Esophagus muscularis mucosa (tissue), 4 donors: Measurements from ENCODE around the gene DUS1L.

ENCODE experiments used
- EP300 ChIP-seq: sonication (generic); formaldehyde crosslinking; IDR thresholded peaks from one replicate; pipeline ENCODE4 v1.6.1; 2017; ENCODE audit warnings: antibody characterized with exemption
- POLR2A ChIP-seq: fragments of 450-650 bp; IDR thresholded peaks from one replicate; pipeline ENCODE4 v1.6.1; 2017; ENCODE audit warnings: antibody characterized with exemption, moderate library complexity, mild to moderate bottlenecking, low read depth
- TF ChIP-seq, protein P1 (sequence below), 3 experiments: fragments of 200-600 bp in 2 of 3; fragments of 450-650 bp in 1 of 3; sonication (generic) in 2 of 3; IDR thresholded peaks; one replicate each; pipeline ENCODE4 v1.5.1; 2017 to 2019; ENCODE audit warnings: antibody characterized with exemption in 3 of 3, mild to moderate bottlenecking in 2 of 3, moderate library complexity in 1 of 3

DNA sequence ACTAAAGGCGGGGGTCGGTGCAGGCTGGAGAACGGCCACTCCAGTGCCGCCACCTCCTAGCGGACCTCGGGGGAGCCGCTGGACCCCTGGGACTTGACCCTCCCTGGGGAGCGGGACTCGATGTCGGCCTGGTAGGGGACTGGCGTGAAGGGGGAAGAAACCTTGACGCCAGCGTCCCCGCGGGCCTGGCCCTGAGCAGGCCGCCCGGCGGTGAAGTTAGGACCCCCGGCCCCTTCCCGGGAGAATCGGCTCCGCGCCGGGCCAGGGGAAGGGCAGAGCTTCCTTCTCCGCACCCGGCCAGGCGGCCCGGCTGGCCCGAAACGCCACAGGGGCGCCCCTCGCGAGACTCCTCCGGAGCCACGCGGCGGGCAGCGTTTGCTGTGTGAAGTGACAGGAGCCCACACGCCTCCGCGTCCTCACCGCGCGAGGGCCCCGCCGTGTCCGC lies 389 bp downstream of the DUS1L start:
- TF ChIP-seq, protein P1, sequence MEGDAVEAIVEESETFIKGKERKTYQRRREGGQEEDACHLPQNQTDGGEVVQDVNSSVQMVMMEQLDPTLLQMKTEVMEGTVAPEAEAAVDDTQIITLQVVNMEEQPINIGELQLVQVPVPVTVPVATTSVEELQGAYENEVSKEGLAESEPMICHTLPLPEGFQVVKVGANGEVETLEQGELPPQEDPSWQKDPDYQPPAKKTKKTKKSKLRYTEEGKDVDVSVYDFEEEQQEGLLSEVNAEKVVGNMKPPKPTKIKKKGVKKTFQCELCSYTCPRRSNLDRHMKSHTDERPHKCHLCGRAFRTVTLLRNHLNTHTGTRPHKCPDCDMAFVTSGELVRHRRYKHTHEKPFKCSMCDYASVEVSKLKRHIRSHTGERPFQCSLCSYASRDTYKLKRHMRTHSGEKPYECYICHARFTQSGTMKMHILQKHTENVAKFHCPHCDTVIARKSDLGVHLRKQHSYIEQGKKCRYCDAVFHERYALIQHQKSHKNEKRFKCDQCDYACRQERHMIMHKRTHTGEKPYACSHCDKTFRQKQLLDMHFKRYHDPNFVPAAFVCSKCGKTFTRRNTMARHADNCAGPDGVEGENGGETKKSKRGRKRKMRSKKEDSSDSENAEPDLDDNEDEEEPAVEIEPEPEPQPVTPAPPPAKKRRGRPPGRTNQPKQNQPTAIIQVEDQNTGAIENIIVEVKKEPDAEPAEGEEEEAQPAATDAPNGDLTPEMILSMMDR (IDR thresholded peaks at IDR 0.05): no peak
- no peak for TF ChIP-seq POLR2A
- TF ChIP-seq EP300: no peak
